Prostate gland (tissue), 2 donors: ENCODE results near the gene DCDC1. TPM values are rescaled to one million over a fixed set of nuclear protein-coding genes. Genes with fewer than 3 reads are reported as not detected.

Experiments
- DNase-seq: peaks from one replicate; pipeline ENCODE4 v3.0.0-alpha.2; 2019; ENCODE audit warnings: low spot score
- H3K27ac ChIP-seq, 2 donors: fragments of 200-600 bp; sonication (generic); 2 replicates each; pipeline ENCODE4 v1.5.1; 2017 to 2019
- H3K27me3 ChIP-seq: fragments of 200-600 bp; sonication (generic); replicated peaks from 2 replicates; pipeline ENCODE4 v1.5.1; 2019; ENCODE audit not compliant: insufficient read depth
- H3K36me3 ChIP-seq, 2 donors: fragments of 200-600 bp; sonication (generic); 1 replicate in 1 of 2; 2 replicates in 1 of 2; pipeline versions ENCODE4 v1.5.1 to v1.8.1; 2017 to 2019
- H3K4me1 ChIP-seq: fragments of 200-600 bp; sonication (generic); replicated peaks from 2 replicates; pipeline ENCODE4 v1.5.1; 2019
- H3K4me3 ChIP-seq, 2 donors: fragments of 200-600 bp; sonication (generic); 2 replicates each; pipeline ENCODE4 v1.5.1; 2017 to 2019
- H3K9me3 ChIP-seq: fragments of 200-600 bp; sonication (generic); 2 replicates; pipeline ENCODE4 v1.5.1; 2017
- CTCF ChIP-seq, 4 experiments: fragments of 200-600 bp in 2 of 4; fragments of 450-650 bp in 2 of 4; sonication (generic) in 2 of 4; IDR thresholded peaks; 1 replicate in 3 of 4; 2 replicates in 1 of 4; pipeline ENCODE4 v1.5.1; 2016 to 2019; ENCODE audit warnings: antibody characterized with exemption in 4 of 4, mild to moderate bottlenecking in 2 of 4, moderate library complexity in 2 of 4
- POLR2A ChIP-seq: fragments of 450-650 bp; IDR thresholded peaks from one replicate; pipeline ENCODE4 v1.6.1; 2016; ENCODE audit warnings: antibody characterized with exemption, mild to moderate bottlenecking
- POLR2AphosphoS5 ChIP-seq: sonication (generic); formaldehyde crosslinking; IDR thresholded peaks from one replicate; pipeline ENCODE4 v1.6.1; 2017; ENCODE audit warnings: antibody characterized with exemption
- WGBS: methylation state at CpG from one replicate; pipeline ENCODE4 v1.1.5; 2018; 5-methylcytosine and 5-hydroxymethylcytosine counted together
- intact Hi-C: fragments of 100-400 bp; cut with DNase I; formaldehyde crosslinking; loops from one replicate; pipeline ENCODE4 v1.14.2; 2022
- total RNA-seq, 2 donors: library from RNA; depleted of rRNA; stranded (reverse); fragments of >200 nt; gene quantifications; one replicate each; pipeline ENCODE4 v1.1.0, GENCODE V29; 2016

The DCDC1 gene
- total RNA-seq, 2 donors from 2014 or later: 0.36 to 2.5 TPM

- no peak for DNase-seq
- H3K36me3 ChIP-seq: no peaks in the 10 kb centered on the region
- H3K4me3 ChIP-seq: no peak overlapping the region
- no peak for TF ChIP-seq POLR2AphosphoS5
- no peak for TF ChIP-seq CTCF (IDR thresholded peaks at IDR 0.05)
- no peak for TF ChIP-seq POLR2A
- 74% methylated on average over 1 of the region's 1 CpG for WGBS
- no peaks in the 10 kb centered on the region for H3K9me3 ChIP-seq
- no peaks in the 10 kb centered on the region for H3K4me1 ChIP-seq
- intact Hi-C loops: no loop called here
- H3K27me3 ChIP-seq: no peaks in the 10 kb centered on the region
- no peak overlapping the region for H3K27ac ChIP-seq
These were observed 517.4 kb downstream of the DCDC1 start for GRCh38 chr11:30852091-30852490.

GRCh38 chr11:30837252-30837651 lies 532.3 kb downstream of the DCDC1 start:
- TF ChIP-seq POLR2AphosphoS5 (no peak), CTCF (IDR thresholded peaks at IDR 0.05) (no peak), POLR2A (no peak)
- H3K4me3 ChIP-seq: no peak overlapping the region
- 97% methylated on average over 1 of the region's 1 CpG for WGBS
- H3K36me3 ChIP-seq: no peaks in the 10 kb centered on the region
- H3K4me1 ChIP-seq: no peaks in the 10 kb centered on the region
- DNase-seq: no peak
- H3K27ac ChIP-seq: no peak overlapping the region
- intact Hi-C loops: no loop called here
- H3K27me3 ChIP-seq: no peaks in the 10 kb centered on the region
- H3K9me3 ChIP-seq: no peaks in the 10 kb centered on the region

GRCh38 chr11:30832831-30833230 lies 536.7 kb downstream of the DCDC1 start:
- H3K36me3 ChIP-seq: no peaks in the 10 kb centered on the region
- DNase-seq: no peak

GRCh38 chr11:30830681-30831080 lies 538.9 kb downstream of the DCDC1 start:
- Histone ChIP-seq H3K27me3 (no peaks in the 10 kb centered on the region), H3K4me1 (no peaks in the 10 kb centered on the region), H3K27ac (no peak overlapping the region), H3K36me3 (no peaks in the 10 kb centered on the region), H3K4me3 (no peak overlapping the region), H3K9me3 (no peaks in the 10 kb centered on the region)
- intact Hi-C loops: no loop called here
- no peak for TF ChIP-seq CTCF (IDR thresholded peaks at IDR 0.05)
- no peak for TF ChIP-seq POLR2A
- TF ChIP-seq POLR2AphosphoS5: no peak
- WGBS: 35% methylated on average over 1 of the region's 1 CpG
- no peak for DNase-seq

More at GRCh38 chr11:30832831-30833230, 536.7 kb downstream of the DCDC1 start:
- WGBS: 97% methylated on average over 1 of the region's 1 CpG
- H3K27me3 ChIP-seq: no peaks in the 10 kb centered on the region
- no peaks in the 10 kb centered on the region for H3K9me3 ChIP-seq
- TF ChIP-seq POLR2AphosphoS5 (no peak), CTCF (IDR thresholded peaks at IDR 0.05) (no peak), POLR2A (no peak)
- intact Hi-C loops: no loop called here
- H3K27ac ChIP-seq: no peak overlapping the region
- no peak overlapping the region for H3K4me3 ChIP-seq
- no peaks in the 10 kb centered on the region for H3K4me1 ChIP-seq

- Histone ChIP-seq H3K36me3 (no peaks in the 10 kb centered on the region), H3K9me3 (no peaks in the 10 kb centered on the region), H3K4me3 (no peak overlapping the region), H3K27me3 (no peaks in the 10 kb centered on the region), H3K4me1 (no peaks in the 10 kb centered on the region), H3K27ac (no peak overlapping the region)
- DNase-seq: no peak
- intact Hi-C loops: no loop called here
- TF ChIP-seq POLR2AphosphoS5 (no peak), CTCF (IDR thresholded peaks at IDR 0.05) (no peak), POLR2A (no peak)
- 92% methylated on average over 4 of the region's 4 CpGs for WGBS
These were observed 542.6 kb downstream of the DCDC1 start for GRCh38 chr11:30826911-30827310.
